GM19395 (cell line): ENCODE results near the gene ZNF786.
A peak's percentile ranks its signal among the peaks of the same experiment; 100 is the strongest.
"Not testable (repeated sequence)": the region's sequence is repeated elsewhere in the genome, so short reads cannot be mapped to it uniquely, and the experiment has no call there.

Source experiments
- ATAC-seq: cut with Tn5 transposase; IDR thresholded peaks from one replicate; pipeline ENCODE4 v1.9.1; 2021; ENCODE audit warnings: mild to moderate bottlenecking, moderate library complexity; ENCODE audit not compliant: unreplicated experiment

ZNF786 gene

GRCh38 chr7:149090397-149091195 is at the start of gene ZNF786:
TSS of gene ZNF786 (minus strand) at chr7:149090718. CDS start at chr7:149090640, 78 bp downstream.
- ATAC-seq: peak; percentile 81

GRCh38 chr7:149136118-149136517 is 45.6 kb upstream of the ZNF786 start:
- ATAC-seq: no peak

GRCh38 chr7:149133028-149133710 is 42.7 kb upstream of the ZNF786 start:
- no peak for ATAC-seq

GRCh38 chr7:149130572-149131198 is 40.2 kb upstream of the ZNF786 start:
- ATAC-seq: no peak

GRCh38 chr7:149126662-149127266 is 36.2 kb upstream of the ZNF786 start:
- peak; percentile 42 for ATAC-seq

- peak; percentile 79 for ATAC-seq
Measured at GRCh38 chr7:149125863-149126661, 35.5 kb upstream of the ZNF786 start, which contains the start of gene ZNF425. TSS of gene ZNF425 (minus strand) at chr7:149126324. CDS start at chr7:149126213, 111 bp downstream.

- peak; percentile 5 for ATAC-seq
Measured at GRCh38 chr7:149125189-149125862, 34.8 kb upstream of the ZNF786 start.

- ATAC-seq: no peak
Measured at GRCh38 chr7:149109969-149110368, 19.5 kb upstream of the ZNF786 start.

- no peak for ATAC-seq
Measured at GRCh38 chr7:149104749-149105148, 14.2 kb upstream of the ZNF786 start.

GRCh38 chr7:149104214-149104613 is 13.7 kb upstream of the ZNF786 start:
- ATAC-seq: no peak

GRCh38 chr7:149103424-149103823 is 12.9 kb upstream of the ZNF786 start:
- no peak for ATAC-seq

- ATAC-seq: no peak
Measured at GRCh38 chr7:149102666-149103065, 12.1 kb upstream of the ZNF786 start.

GRCh38 chr7:149100821-149101220 is 10.3 kb upstream of the ZNF786 start:
- ATAC-seq: no peak

GRCh38 chr7:149099058-149099457 is 8.5 kb upstream of the ZNF786 start:
- no peak for ATAC-seq

GRCh38 chr7:149097088-149097487 is 6.6 kb upstream of the ZNF786 start:
- ATAC-seq: no peak

- ATAC-seq: no peak
Measured at GRCh38 chr7:149093228-149093627, 2.7 kb upstream of the ZNF786 start.

GRCh38 chr7:149092244-149092643 is 1.7 kb upstream of the ZNF786 start:
- ATAC-seq: not testable (repeated sequence)

- ATAC-seq: no peak
Measured at GRCh38 chr7:149087376-149087775, 3.1 kb downstream of the ZNF786 start.

GRCh38 chr7:149085866-149086265 is 4.7 kb downstream of the ZNF786 start:
- ATAC-seq: no peak

- ATAC-seq: no peak
Measured at GRCh38 chr7:149084407-149084806, 6.1 kb downstream of the ZNF786 start.
